DND-41 (cell line): ENCODE data around the gene SPATS2.

Source experiments
- EZH2 ChIP-seq: IDR thresholded peaks from 3 replicates; pipeline ENCODE4 v1.6.1; 2012; ENCODE audit warnings: borderline replicate concordance, low read depth, mild to moderate bottlenecking, moderate library complexity, low read length, inconsistent platforms; ENCODE audit not compliant: severe bottlenecking
- TF ChIP-seq, protein P1 (sequence below): IDR thresholded peaks from 2 replicates; pipeline ENCODE4 v1.5.1; 2012; ENCODE audit warnings: borderline replicate concordance, low read length, moderate library complexity, mild to moderate bottlenecking; ENCODE audit not compliant: poor library complexity, severe bottlenecking; ENCODE audit errors: extremely low read depth

DNA sequence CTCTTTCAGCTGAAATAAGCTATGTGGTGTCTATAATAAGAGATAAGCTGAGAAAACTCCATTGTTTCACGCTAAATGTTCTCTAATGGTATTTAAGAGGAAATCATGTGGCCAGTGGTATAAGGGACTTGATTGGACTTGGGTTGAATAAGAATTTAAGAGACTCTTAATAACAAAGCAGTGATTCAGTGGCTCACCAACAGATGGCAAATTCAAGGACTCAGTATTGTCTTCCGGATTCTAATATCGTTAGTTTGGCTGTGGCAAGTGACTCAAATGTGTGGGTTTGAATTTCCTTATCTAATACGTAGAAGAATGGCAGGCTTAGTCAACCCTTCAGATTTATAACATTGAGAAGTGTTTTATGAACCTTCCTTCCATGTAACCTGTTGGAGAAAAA is 122.5 kb downstream of the SPATS2 start:
- TF ChIP-seq, protein P1, sequence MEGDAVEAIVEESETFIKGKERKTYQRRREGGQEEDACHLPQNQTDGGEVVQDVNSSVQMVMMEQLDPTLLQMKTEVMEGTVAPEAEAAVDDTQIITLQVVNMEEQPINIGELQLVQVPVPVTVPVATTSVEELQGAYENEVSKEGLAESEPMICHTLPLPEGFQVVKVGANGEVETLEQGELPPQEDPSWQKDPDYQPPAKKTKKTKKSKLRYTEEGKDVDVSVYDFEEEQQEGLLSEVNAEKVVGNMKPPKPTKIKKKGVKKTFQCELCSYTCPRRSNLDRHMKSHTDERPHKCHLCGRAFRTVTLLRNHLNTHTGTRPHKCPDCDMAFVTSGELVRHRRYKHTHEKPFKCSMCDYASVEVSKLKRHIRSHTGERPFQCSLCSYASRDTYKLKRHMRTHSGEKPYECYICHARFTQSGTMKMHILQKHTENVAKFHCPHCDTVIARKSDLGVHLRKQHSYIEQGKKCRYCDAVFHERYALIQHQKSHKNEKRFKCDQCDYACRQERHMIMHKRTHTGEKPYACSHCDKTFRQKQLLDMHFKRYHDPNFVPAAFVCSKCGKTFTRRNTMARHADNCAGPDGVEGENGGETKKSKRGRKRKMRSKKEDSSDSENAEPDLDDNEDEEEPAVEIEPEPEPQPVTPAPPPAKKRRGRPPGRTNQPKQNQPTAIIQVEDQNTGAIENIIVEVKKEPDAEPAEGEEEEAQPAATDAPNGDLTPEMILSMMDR = no peak
- TF ChIP-seq EZH2 = no peak
